IPS-NIHi11 (cell line): ENCODE measurements around the gene COCH.

Source experiments
- DNase-seq: peaks from one replicate; pipeline ENCODE4 v3.0.0; 2012; ENCODE audit warnings: mixed read lengths, low spot score

The COCH gene

GRCh38 chr14:30874120-30874998 is at the start of gene COCH:
COCH (plus strand) TSS chr14:30874559; CDS start chr14:30874939, 380 bp downstream.
- DNase-seq: peak; percentile 80

- DNase-seq: no peak
Observed at GRCh38 chr14:30826070-30826469, 48.3 kb upstream of the COCH start.

GRCh38 chr14:30829853-30830252 is 44.5 kb upstream of the COCH start:
- no peak for DNase-seq

- DNase-seq: no peak
Observed at GRCh38 chr14:30834353-30834752, 40.0 kb upstream of the COCH start.

- no peak for DNase-seq
Observed at GRCh38 chr14:30838351-30838750, 36.0 kb upstream of the COCH start.

- DNase-seq: no peak
Observed at GRCh38 chr14:30840086-30840779, 34.1 kb upstream of the COCH start.

GRCh38 chr14:30842431-30842830 is 31.9 kb upstream of the COCH start:
- DNase-seq: no peak

- DNase-seq: no peak
Observed at GRCh38 chr14:30848449-30849240, 25.7 kb upstream of the COCH start.

GRCh38 chr14:30849354-30849753 is 25.0 kb upstream of the COCH start:
- DNase-seq: no peak

GRCh38 chr14:30849983-30850382 is 24.4 kb upstream of the COCH start:
- no peak for DNase-seq

- no peak for DNase-seq
Observed at GRCh38 chr14:30853946-30854345, 20.4 kb upstream of the COCH start.

- DNase-seq: no peak
Observed at GRCh38 chr14:30854492-30854891, 19.9 kb upstream of the COCH start.

GRCh38 chr14:30855345-30856037 is 18.9 kb upstream of the COCH start:
- no peak for DNase-seq

GRCh38 chr14:30861200-30861599 is 13.2 kb upstream of the COCH start:
- DNase-seq: no peak

GRCh38 chr14:30864934-30865333 is 9.4 kb upstream of the COCH start:
- no peak for DNase-seq

- no peak for DNase-seq
Observed at GRCh38 chr14:30868736-30869135, 5.6 kb upstream of the COCH start.

GRCh38 chr14:30869551-30870155 is 4.7 kb upstream of the COCH start:
- no peak for DNase-seq

GRCh38 chr14:30872602-30873001 is 1.8 kb upstream of the COCH start:
- peak; percentile 20 for DNase-seq

GRCh38 chr14:30873308-30874119 is 845 bp upstream of the COCH start:
- DNase-seq: no peak

- DNase-seq: peak; percentile 37
Observed at GRCh38 chr14:30874999-30875787, 834 bp downstream of the COCH start.
